Kidney (tissue), 14 donors: ENCODE results near the gene RIOX2. TPM values are rescaled to one million over a fixed set of nuclear protein-coding genes. Genes with fewer than 3 reads are reported as not detected.

Source experiments
- DNase-seq, 5 donors: peaks; one replicate each; pipeline ENCODE4 v3.0.0-alpha.2; 2013 to 2020
- FAIRE-seq: peaks from 2 replicates; lab custom pipeline; 2012; peaks lifted over from hg19 to GRCh38; lab: Jason Lieb, UNC
- H3K27ac ChIP-seq, 2 donors: one replicate each; pipeline ENCODE4 v1.7.0; 2013; ENCODE audit warnings: low read depth in 2 of 2, low read length in 2 of 2, inconsistent platforms in 1 of 2
- H3K27me3 ChIP-seq: one replicate; pipeline ENCODE4 v1.7.1; 2013; ENCODE audit warnings: low read length, inconsistent platforms; ENCODE audit not compliant: control insufficient read depth, insufficient read depth
- H3K36me3 ChIP-seq, 3 donors: one replicate each; pipeline versions ENCODE4 v1.7.0 to v1.7.1; 2013; ENCODE audit warnings: low read length in 3 of 3, control low read depth in 1 of 3, inconsistent platforms in 1 of 3; ENCODE audit not compliant: insufficient read depth in 3 of 3, control insufficient read depth in 2 of 3
- H3K4me1 ChIP-seq, 3 donors: one replicate each; pipeline versions ENCODE4 v1.7.0 to v1.7.1; 2013; ENCODE audit warnings: low read length in 3 of 3, inconsistent platforms in 1 of 3, low read depth in 1 of 3; ENCODE audit not compliant: control insufficient read depth in 2 of 3, insufficient read depth in 2 of 3
- H3K4me3 ChIP-seq, 3 donors: one replicate each; pipeline versions ENCODE4 v1.7.0 to v1.8.1; 2013; ENCODE audit warnings: low read length in 3 of 3, control low read depth in 1 of 3, inconsistent platforms in 1 of 3
- H3K9ac ChIP-seq, 3 donors: one replicate each; pipeline versions ENCODE4 v1.7.0 to v1.7.1; 2013; ENCODE audit warnings: low read length in 3 of 3, control low read depth in 1 of 3, inconsistent platforms in 1 of 3
- H3K9me3 ChIP-seq, 3 donors: one replicate each; pipeline versions ENCODE4 v1.7.0 to v1.7.1; 2013; ENCODE audit warnings: low read length in 3 of 3, control low read depth in 1 of 3, inconsistent platforms in 1 of 3; ENCODE audit not compliant: control insufficient read depth in 2 of 3, insufficient read depth in 1 of 3
- CTCF ChIP-seq: IDR thresholded peaks from 3 replicates; pipeline ENCODE4 v1.5.1; 2012; ENCODE audit warnings: mild to moderate bottlenecking, moderate library complexity, borderline replicate concordance; ENCODE audit not compliant: insufficient read depth; ENCODE audit errors: extremely low read depth
- intact Hi-C: fragments of 100-400 bp; cut with DNase I; formaldehyde crosslinking; loops from one replicate; pipeline ENCODE4 v1.11.1; 2022
- polyA plus RNA-seq: library from polyadenylated mRNA; stranded (reverse); fragments of 350-450 nt; fragmentation: Illumina TruSeq; extraction: RNeasy Lipid Tissue Mini Kit (QIAGEN cat#74804); gene quantifications from one replicate; pipeline ENCODE4 v1.2.3, GENCODE V29; 2014; ENCODE audit warnings: low read depth, low replicate concordance; ENCODE audit not compliant: insufficient read depth
- total RNA-seq: library from RNA; stranded (reverse); fragmentation: NEBNext Ultra II Directional; extraction: Animal tissue kit (Norgen Biotek cat#: 25700); gene quantifications from one replicate; pipeline ENCODE4 v1.2.1, GENCODE V29; 2021
- donor health status: control.
- donor health status: control.
- donor health status: control.
- donor health status: control.
- donor health status: control.
- donor health status: DM: yes; HTN: yes; CAD: no.
- donor health status: Normal renal cell carcinoma (clear cell type).

The RIOX2 gene
- total and polyA plus RNA-seq, 2 donors from 2014 or later, result 19.8 to 26.7 TPM

- Histone ChIP-seq H3K4me1 (peaks cover 0 to 8% (median 4%) of the 10 kb centered on the region in 3 donors), H3K9ac (no peak overlapping the region), H3K4me3 (no peak overlapping the region), H3K36me3 (no peaks in the 10 kb centered on the region), H3K9me3 (no peaks in the 10 kb centered on the region), H3K27ac (no peak overlapping the region), H3K27me3 (no peaks in the 10 kb centered on the region)
- intact Hi-C loops, result no loop called here
- no peak for DNase-seq
- no peak for TF ChIP-seq CTCF
- FAIRE-seq, result no peak
These were observed 9.7 kb upstream of the RIOX2 start for GRCh38 chr3:97981886-97982285.

GRCh38 chr3:97979610-97980009, 7.4 kb upstream of the RIOX2 start:
- FAIRE-seq (no peak), DNase-seq (no peak)
- H3K9me3 ChIP-seq, result no peaks in the 10 kb centered on the region
- peaks cover 0 to 8% (median 4%) of the 10 kb centered on the region in 3 donors for H3K4me1 ChIP-seq
- H3K27ac ChIP-seq, result no peak overlapping the region
- H3K9ac ChIP-seq, result no peak overlapping the region
- H3K36me3 ChIP-seq, result no peaks in the 10 kb centered on the region
- no peaks in the 10 kb centered on the region for H3K27me3 ChIP-seq
- no peak overlapping the region for H3K4me3 ChIP-seq
- no peak for TF ChIP-seq CTCF
- intact Hi-C loops, result no loop called here

- H3K4me1 ChIP-seq, result peaks cover 4 to 9% (median 8%) of the 10 kb centered on the region in 3 donors
- no peak for DNase-seq
- H3K9ac ChIP-seq, result no peak overlapping the region
- no peak for FAIRE-seq
- no peaks in the 10 kb centered on the region for H3K9me3 ChIP-seq
- no peak for TF ChIP-seq CTCF
- no peak overlapping the region for H3K27ac ChIP-seq
- no peak overlapping the region for H3K4me3 ChIP-seq
- no peaks in the 10 kb centered on the region for H3K27me3 ChIP-seq
- H3K36me3 ChIP-seq, result no peaks in the 10 kb centered on the region
- intact Hi-C loops, result no loop called here
These were observed 3.2 kb upstream of the RIOX2 start for GRCh38 chr3:97975466-97975865.

- Histone ChIP-seq H3K27ac (no peak overlapping the region), H3K4me3 (no peak overlapping the region), H3K9ac (no peak overlapping the region), H3K27me3 (no peaks in the 10 kb centered on the region), H3K9me3 (no peaks in the 10 kb centered on the region), H3K4me1 (peaks cover 4 to 9% (median 8%) of the 10 kb centered on the region in 3 donors), H3K36me3 (no peaks in the 10 kb centered on the region)
- TF ChIP-seq CTCF, result no peak
- DNase-seq (no peak), FAIRE-seq (no peak)
- intact Hi-C loops, result no loop called here
These were observed 2.8 kb upstream of the RIOX2 start for GRCh38 chr3:97974996-97975395.
